ENCODE data around the gene UBE2Q1. TPM values are rescaled to one million over a fixed set of nuclear protein-coding genes. Genes with fewer than 3 reads are reported as not detected.

The UBE2Q1 gene
- 57.3 to 68.4 TPM (median 63.4 TPM) in 5 replicates for total RNA-seq (2022; extraction: Qiagen RNA extraction; ENCODE audit: low read depth)

GRCh38 chr1:154557939-154558719, at the start of gene UBE2Q1:
UBE2Q1 (minus strand) TSS chr1:154558662; CDS start chr1:154558553, 109 bp downstream.

DNA sequence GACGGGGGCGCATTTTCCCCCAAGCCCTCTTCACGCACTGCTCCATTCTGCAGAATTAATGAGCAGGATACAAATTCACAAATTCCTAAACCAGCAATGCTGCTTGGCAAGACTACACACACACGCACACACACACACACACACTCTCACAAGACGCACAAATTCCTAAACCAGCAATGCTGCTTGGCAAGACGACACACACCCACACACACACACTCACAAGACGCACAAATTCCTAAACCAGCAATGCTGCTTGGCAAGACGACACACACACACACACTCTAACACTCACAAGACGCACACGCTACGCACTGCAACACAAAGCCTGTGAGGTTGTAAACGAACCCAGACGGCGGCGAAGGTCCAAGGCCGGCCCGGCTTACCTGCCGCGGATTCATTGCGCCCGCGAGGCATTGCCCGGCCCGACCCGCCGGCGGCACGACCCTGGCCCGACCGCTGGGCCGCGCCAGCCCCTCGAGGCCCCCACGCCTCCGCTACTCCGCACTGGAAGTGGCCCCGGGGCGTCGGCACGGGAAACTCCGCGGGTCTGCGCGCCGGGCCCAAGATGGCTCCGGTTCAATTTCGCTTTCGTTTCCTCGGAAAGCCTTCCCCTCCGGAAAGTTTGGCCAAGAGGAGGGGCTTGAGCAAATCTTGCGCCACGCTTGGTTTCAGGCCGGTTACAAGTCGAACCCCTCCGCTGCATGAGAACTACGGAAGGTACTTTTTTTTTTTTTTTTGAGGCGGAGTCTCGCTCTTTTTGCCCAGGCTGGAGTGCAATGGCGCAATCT, 49.3 kb upstream of the UBE2Q1 start, which contains the start of gene ADAR:
Gene ADAR (minus strand): TSS at position 578 of the 788 bp plus-strand sequence. CDS start 180 bp downstream, at position 398.

GRCh38 chr1:154567386-154568156, 9.1 kb upstream of the UBE2Q1 start, which contains the start of gene CHRNB2:
CHRNB2 (plus strand) TSS chr1:154567778; CDS start chr1:154568045, 267 bp downstream.

DNA sequence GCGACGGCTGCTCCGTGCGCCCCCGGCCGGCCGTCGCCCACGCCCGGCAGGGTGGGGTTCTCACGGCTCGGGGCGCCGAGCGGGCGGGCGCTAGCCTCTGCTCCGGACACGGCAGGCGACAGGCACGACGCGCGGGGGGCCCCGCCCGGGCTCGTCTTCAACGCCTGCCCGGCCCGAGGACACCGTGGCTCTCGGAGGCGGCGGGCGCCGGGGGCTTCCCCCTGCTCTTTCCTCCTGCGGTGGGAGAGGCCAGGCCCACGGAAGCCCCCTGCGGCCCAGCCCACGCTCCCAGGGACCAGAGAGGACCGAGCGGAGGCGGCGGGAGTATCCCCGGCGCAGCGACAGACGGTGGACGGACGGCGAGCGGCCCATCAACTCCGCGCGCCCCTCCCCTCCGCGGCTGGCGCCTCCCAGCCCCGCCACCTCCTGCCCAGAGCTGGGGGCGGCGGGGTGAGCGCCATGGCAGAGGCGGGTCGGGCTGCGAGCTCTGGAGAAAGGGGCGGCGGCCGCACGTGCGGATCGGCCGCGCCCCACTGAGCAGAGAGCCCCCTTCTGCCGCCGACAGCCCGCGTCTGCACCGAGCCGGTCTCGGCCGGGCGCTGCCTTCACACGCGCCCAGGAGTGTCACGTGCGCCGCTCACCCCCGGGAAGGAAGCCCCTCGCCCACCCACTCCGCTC, 56.3 kb downstream of the UBE2Q1 start, which contains the start of the genes SHE and TDRD10:
Gene SHE (minus strand): TSS at position 347 of the 678 bp plus-strand sequence. CDS start 386 bp downstream, outside the sequence.
Gene TDRD10 (plus strand): TSS at position 154 of the 678 bp plus-strand sequence. CDS start 4,685 bp downstream, outside the sequence.

Other genes starting within 250 kb of the UBE2Q1 start
- not detected in 5 replicates for gene AQP10, start 237.6 kb downstream of the UBE2Q1 start, total RNA-seq (2022; extraction: Qiagen RNA extraction; ENCODE audit: low read depth)
- 22.0 to 38.9 TPM (median 31.0 TPM) in 5 replicates for gene ATP8B2, start 233.1 kb downstream of the UBE2Q1 start, total RNA-seq (2022; extraction: Qiagen RNA extraction; ENCODE audit: low read depth)
- 10.1 to 13.8 TPM (median 11.3 TPM) in 5 replicates for gene IL6R, start 153.3 kb downstream of the UBE2Q1 start, total RNA-seq (2022; extraction: Qiagen RNA extraction; ENCODE audit: low read depth)
- 0.07 TPM in 1 of 5 replicates, not detected in the others for gene TDRD10, start 56.4 kb downstream of the UBE2Q1 start, total RNA-seq (2022; extraction: Qiagen RNA extraction; ENCODE audit: low read depth)
- 0.02 to 0.07 TPM (median 0.03 TPM) in 5 replicates for gene SHE, start 56.2 kb downstream of the UBE2Q1 start, total RNA-seq (2022; extraction: Qiagen RNA extraction; ENCODE audit: low read depth)
- 0.34 to 0.58 TPM (median 0.38 TPM) in 5 replicates for gene CHRNB2, start 9.1 kb upstream of the UBE2Q1 start, total RNA-seq (2022; extraction: Qiagen RNA extraction; ENCODE audit: low read depth)
- gene ADAR, start 49.5 kb upstream of the UBE2Q1 start, total RNA-seq (2022; extraction: Qiagen RNA extraction; ENCODE audit: low read depth): 69.1 to 84.1 TPM (median 78.8 TPM) in 5 replicates

Data from A549 treated with CpdA at 1 μM for 4 hours (cell line).